Measurements from ENCODE around the gene HK1.
"Not testable (repeated sequence)": the region's sequence is repeated elsewhere in the genome, so short reads cannot be mapped to it uniquely, and the experiment has no call there.

HK1 gene

GRCh38 chr10:69428165-69428564 lies 149.9 kb downstream of the HK1 start:
- DNase-seq: no peak

GRCh38 chr10:69434169-69434568 lies 155.9 kb downstream of the HK1 start:
- no peak for DNase-seq

- no peak for DNase-seq
Observed at GRCh38 chr10:69434926-69435325, 156.6 kb downstream of the HK1 start.

- no peak for DNase-seq
Observed at GRCh38 chr10:69435966-69436520, 157.7 kb downstream of the HK1 start.

- DNase-seq: no peak
Observed at GRCh38 chr10:69437321-69438259, 159.3 kb downstream of the HK1 start.

- peak in 1 of 2 donors; percentile 19 for DNase-seq
Observed at GRCh38 chr10:69438536-69439349, 160.4 kb downstream of the HK1 start.

- DNase-seq: no peak
Observed at GRCh38 chr10:69439350-69439739, 161.0 kb downstream of the HK1 start.

GRCh38 chr10:69439813-69440506 lies 161.7 kb downstream of the HK1 start:
- no peak for DNase-seq

GRCh38 chr10:69443354-69443753 lies 165.1 kb downstream of the HK1 start:
- no peak for DNase-seq

- DNase-seq: no peak
Observed at GRCh38 chr10:69445041-69445440, 166.7 kb downstream of the HK1 start.

- no peak for DNase-seq
Observed at GRCh38 chr10:69446229-69446628, 167.9 kb downstream of the HK1 start.

- DNase-seq: no peak
Observed at GRCh38 chr10:69446650-69447151, 168.4 kb downstream of the HK1 start.

GRCh38 chr10:69449841-69450240 lies 171.5 kb downstream of the HK1 start:
- peak; percentile 33 to 61 for DNase-seq

- not testable (repeated sequence) for DNase-seq
Observed at GRCh38 chr10:69450395-69450794, 172.1 kb downstream of the HK1 start.

- DNase-seq: peak; percentile 78 to 85
Observed at GRCh38 chr10:69451209-69451783, 173.0 kb downstream of the HK1 start, which contains the start of gene TSPAN15. Gene TSPAN15, plus strand, starts transcription at chr10:69451465. Its CDS starts 130 bp downstream, at chr10:69451595.
